ENCODE data around the gene HSPBAP1.

HSPBAP1 gene

DNA sequence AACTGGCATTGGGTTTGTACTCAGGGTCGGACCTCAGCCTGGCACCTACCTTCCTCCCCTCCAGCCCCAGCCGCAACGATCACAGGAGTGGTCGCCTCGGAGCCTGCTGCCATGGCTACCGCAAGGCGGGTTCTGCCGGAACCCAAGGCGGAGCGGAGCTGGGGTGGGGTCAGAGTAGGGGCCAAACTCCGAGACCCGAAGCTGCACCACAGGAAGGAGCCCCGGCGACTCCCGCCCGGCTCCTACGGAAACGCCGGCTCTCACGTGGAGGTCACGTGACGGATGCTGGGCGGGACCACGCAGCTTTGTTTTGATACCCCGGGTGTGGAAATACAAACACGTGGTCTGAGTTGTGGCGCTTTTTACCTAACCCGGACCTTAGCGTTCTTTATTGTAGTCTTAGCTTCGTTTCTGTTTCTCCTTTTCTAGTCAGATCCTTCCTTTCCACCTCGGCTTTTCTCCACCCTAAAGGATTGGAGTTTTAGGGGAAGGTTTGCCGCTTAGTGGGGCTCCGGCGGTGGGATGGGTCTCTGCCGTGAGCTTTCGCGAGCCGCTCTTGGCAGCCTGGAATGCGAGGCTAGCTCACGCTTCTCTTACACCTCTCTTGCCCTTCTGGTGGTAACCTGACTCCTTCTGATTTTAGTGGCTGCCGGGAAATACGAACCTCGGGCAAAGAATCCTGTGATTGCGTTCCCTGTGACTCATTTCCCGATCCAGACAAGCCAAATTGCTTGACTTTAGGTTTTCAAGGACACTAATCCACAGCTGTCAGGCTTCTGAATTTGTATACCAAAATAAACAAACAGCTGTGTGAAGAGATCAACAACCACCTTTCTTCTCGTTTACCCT lies at the start of gene HSPBAP1:
Gene HSPBAP1 (minus strand): TSS at position 264 of the 849 bp plus-strand sequence. CDS start 151 bp downstream, at position 113.
- H3K4me3 ChIP-seq (ENCODE audit: low read depth, low read length): peak within 1 kb of the TSS; percentile 79
- TF ChIP-seq CTCF (IDR thresholded peaks at IDR 0.05; ENCODE audit: insufficient read depth, low read depth, low read length, missing control alignments): no peak
- DNase-seq (ENCODE audit: low read depth): peak; percentile 94

DNA sequence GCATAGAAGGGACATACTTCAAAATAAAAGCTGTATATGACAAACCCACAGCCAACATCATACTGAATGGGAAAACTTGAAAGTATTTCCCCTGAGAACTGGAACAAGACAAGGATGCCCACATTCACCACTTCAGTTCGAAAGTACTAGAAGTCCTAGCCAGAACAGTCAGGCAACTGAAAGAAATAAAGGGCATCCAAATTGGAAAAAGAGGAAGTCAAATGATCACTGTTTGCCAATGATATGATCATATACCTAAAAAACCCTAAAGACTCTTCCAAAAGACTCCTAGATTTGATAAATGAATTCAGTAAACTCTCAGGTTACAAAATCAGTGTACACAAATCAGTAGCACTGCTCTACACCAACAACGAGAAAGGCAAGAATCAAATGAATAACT lies 42.0 kb upstream of the HSPBAP1 start:
- TF ChIP-seq CTCF (IDR thresholded peaks at IDR 0.05; ENCODE audit: insufficient read depth, low read depth, low read length, missing control alignments): no peak
- DNase-seq (ENCODE audit: low read depth): no peak
- H3K4me3 ChIP-seq (ENCODE audit: low read depth, low read length): no peak overlapping the region

DNA sequence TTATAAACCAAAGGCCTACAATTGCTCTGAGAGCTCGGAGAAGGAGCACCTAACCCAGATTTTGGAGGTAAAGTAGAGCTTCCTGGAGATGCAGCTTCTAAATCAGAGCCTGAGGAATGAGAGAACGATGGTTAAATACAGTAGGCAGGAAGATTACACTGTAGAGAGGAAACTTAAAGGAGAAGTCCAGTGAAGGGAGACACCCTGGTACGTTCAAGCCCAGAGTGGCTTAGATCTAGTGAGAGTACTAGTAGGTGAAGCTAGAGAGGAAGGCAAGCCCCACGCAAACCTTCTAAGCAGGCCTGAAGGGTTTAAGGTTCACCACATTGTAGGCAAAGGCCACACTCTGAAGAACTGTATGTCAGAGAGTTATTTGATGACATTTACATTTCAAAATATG lies 34.6 kb upstream of the HSPBAP1 start:
- TF ChIP-seq CTCF (IDR thresholded peaks at IDR 0.05; ENCODE audit: insufficient read depth, low read depth, low read length, missing control alignments): no peak
- no peak overlapping the region for H3K4me3 ChIP-seq (ENCODE audit: low read depth, low read length)
- DNase-seq (ENCODE audit: low read depth): no peak

DNA sequence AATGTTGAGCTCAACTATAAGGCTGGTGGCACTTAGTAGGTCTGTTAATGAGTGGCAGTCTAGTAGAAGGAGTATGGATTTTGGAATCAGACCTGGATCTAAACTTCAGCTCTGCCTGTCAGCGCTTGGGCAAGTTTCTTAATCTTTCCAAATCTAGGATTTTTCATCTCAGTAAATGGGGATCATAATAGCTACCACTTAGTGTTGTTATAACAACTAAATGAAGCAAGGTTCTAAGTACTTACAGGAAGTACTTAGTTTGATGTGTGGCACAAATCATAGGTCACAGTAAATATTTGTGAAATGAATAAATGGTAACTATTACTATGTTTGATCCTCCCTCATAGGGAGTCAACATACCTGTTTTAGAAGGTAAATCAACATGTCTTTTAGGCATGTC lies 32.6 kb upstream of the HSPBAP1 start:
- H3K4me3 ChIP-seq (ENCODE audit: low read depth, low read length): no peak overlapping the region
- DNase-seq (ENCODE audit: low read depth): no peak
- no peak for TF ChIP-seq CTCF (IDR thresholded peaks at IDR 0.05; ENCODE audit: insufficient read depth, low read depth, low read length, missing control alignments)

- DNase-seq (ENCODE audit: low read depth): no peak
- H3K4me3 ChIP-seq (ENCODE audit: low read depth, low read length): no peak overlapping the region
- TF ChIP-seq CTCF (IDR thresholded peaks at IDR 0.05; ENCODE audit: insufficient read depth, low read depth, low read length, missing control alignments): no peak
These were observed 31.8 kb upstream of the HSPBAP1 start for GRCh38 chr3:122825460-122825859.

DNA sequence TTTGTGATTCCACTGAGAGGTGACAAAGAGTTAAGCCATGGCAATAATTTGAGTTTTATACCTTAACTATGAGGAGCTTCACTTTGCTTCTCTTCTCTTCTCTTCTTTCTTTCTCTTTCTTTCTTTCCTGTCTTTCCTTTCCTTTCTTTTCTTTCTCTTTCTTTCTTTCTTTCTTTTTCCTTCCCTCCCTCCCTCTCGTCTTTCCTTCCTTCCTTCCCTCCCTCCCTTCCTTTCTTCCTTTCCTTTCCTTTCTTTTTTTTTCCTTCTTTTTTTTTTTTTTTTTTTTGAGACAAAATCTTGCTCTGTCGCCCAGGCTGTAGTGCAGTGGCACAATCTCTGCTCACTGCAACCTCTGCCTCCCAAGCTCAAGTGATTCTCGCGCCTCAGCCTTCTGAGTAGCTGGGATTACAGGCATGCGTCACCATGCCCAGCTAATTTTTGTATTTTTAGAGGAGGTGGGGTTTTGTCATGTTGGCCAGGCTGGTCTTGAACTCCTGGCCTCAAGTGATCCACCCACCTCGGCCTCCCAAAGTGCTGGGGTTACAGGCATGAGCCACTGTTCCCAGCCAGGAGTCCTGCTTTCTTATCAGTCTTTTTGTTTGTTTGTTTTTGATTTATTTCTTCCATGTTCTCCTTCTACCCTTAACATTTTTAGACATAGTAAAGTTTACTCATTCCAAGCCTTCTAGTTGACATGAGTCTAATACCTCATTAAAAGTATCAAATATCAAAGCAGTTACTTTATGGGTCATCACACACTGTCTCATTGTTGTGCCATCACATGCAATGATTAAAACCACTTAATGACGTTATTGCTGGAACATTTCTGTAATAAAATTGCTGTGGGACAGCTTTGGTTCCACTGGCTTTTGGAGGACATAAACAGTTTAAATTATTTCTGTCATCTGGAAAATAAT lies 31.1 kb upstream of the HSPBAP1 start:
- no peak for DNase-seq (ENCODE audit: low read depth)
- H3K4me3 ChIP-seq (ENCODE audit: low read depth, low read length): no peak overlapping the region
- no peak for TF ChIP-seq CTCF (IDR thresholded peaks at IDR 0.05; ENCODE audit: insufficient read depth, low read depth, low read length, missing control alignments)
